ENCODE measurements around the gene TOR2A. TPM values are rescaled to one million over a fixed set of nuclear protein-coding genes. Genes with fewer than 3 reads are reported as not detected.

TOR2A gene
- total and polyA plus RNA-seq, 9 of the 15 experiments (the other 6 are each of a cell fraction or from before 2014, with no cell fraction given), result 0.80 to 25.9 (median 11.1) TPM

DNA sequence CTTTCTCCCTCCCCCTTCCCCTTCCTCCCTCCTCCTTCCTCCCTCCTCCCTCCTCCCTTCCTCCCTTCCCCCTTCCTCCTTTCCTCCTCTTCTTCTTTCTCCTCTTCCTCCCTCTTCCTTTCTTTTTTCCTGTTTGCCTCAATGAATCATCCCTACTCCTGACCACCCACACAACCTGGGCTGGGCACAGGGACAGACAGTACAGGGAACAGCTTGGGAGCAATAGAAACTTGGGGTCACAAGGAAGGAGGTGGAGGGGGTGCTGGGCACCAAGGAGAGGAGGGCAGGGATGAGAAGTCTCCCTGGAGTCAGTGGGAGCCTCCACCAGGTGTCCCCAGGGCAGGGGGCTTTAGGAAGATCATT is 14.2 kb downstream of the TOR2A start (continued):
- TF ChIP-seq NFE2L1 (tag; IDR thresholded peaks at IDR 0.05; ENCODE audit: borderline replicate concordance, low read depth) (no peak), CBX8 (IDR thresholded peaks at IDR 0.05; ENCODE audit: borderline replicate concordance, extremely low read depth, low read depth, low read length, poor library complexity, severe bottlenecking) (no peak), BACH1 (tag; IDR thresholded peaks at IDR 0.05) (no peak), GABPA (tag; conservative IDR thresholded peaks at IDR 0.05; ENCODE audit: low read depth) (no peak), ZC3H11A (IDR thresholded peaks at IDR 0.05; ENCODE audit: low read depth, low read length) (no peak), EGR1 (conservative IDR thresholded peaks at IDR 0.05) (0 out of 2 replicates have a peak, but pooled peaks have one; percentile 13), KDM1A (IDR thresholded peaks at IDR 0.05) (no peak)
- TF ChIP-seq, protein P1, sequence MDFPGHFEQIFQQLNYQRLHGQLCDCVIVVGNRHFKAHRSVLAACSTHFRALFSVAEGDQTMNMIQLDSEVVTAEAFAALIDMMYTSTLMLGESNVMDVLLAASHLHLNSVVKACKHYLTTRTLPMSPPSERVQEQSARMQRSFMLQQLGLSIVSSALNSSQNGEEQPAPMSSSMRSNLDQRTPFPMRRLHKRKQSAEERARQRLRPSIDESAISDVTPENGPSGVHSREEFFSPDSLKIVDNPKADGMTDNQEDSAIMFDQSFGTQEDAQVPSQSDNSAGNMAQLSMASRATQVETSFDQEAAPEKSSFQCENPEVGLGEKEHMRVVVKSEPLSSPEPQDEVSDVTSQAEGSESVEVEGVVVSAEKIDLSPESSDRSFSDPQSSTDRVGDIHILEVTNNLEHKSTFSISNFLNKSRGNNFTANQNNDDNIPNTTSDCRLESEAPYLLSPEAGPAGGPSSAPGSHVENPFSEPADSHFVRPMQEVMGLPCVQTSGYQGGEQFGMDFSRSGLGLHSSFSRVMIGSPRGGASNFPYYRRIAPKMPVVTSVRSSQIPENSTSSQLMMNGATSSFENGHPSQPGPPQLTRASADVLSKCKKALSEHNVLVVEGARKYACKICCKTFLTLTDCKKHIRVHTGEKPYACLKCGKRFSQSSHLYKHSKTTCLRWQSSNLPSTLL (IDR thresholded peaks at IDR 0.05), result no peak
